Left lung (tissue), 10 donors: ENCODE data around the gene CHMP3. TPM values are rescaled to one million over a fixed set of nuclear protein-coding genes. Genes with fewer than 3 reads are reported as not detected.

ENCODE experiments used
- ATAC-seq: fragments of 200-7000 bp; cut with Tn5 transposase; one replicate; pipeline ENCODE4 v1.9.1; 2020; ENCODE audit warnings: moderate library complexity
- DNase-seq, 4 donors: peaks; one replicate each; pipeline ENCODE4 v3.0.0-alpha.2; 2013 to 2020
- H3K27ac ChIP-seq, 2 donors: fragments of 200-600 bp; sonication (generic) in 1 of 2; one replicate each; pipeline versions ENCODE4 v1.5.0 to v1.8.0; 2020 to 2021
- H3K27me3 ChIP-seq, 2 donors: fragments of 200-600 bp; sonication (generic) in 1 of 2; one replicate each; pipeline versions ENCODE4 v1.5.0 to v1.8.0; 2020 to 2021
- H3K36me3 ChIP-seq, 2 donors: fragments of 200-600 bp; sonication (generic) in 1 of 2; one replicate each; pipeline versions ENCODE4 v1.5.0 to v1.8.0; 2020 to 2021
- H3K4me1 ChIP-seq, 2 donors: fragments of 200-600 bp; one replicate each; pipeline ENCODE4 v1.8.0; 2021
- H3K4me3 ChIP-seq, 2 donors: fragments of 200-600 bp; sonication (generic) in 1 of 2; one replicate each; pipeline versions ENCODE4 v1.5.0 to v1.8.0; 2020 to 2021; ENCODE audit warnings: mild to moderate bottlenecking in 1 of 2
- H3K9me3 ChIP-seq, 2 donors: fragments of 200-600 bp; sonication (generic) in 1 of 2; one replicate each; pipeline versions ENCODE4 v1.5.0 to v1.8.0; 2020 to 2021
- intact Hi-C, 2 donors: fragments of 100-400 bp; cut with DNase I; formaldehyde crosslinking; loops; one replicate each; pipeline versions ENCODE4 v1.11.2 to v1.14.2; 2022
- polyA plus RNA-seq, 6 donors: library from polyadenylated mRNA; unstranded; fragments of 120-200 nt; gene quantifications; one replicate each; pipeline ENCODE4 v1.2.1, GENCODE V29; 2013; ENCODE audit not compliant: insufficient read length in 6 of 6
- total RNA-seq, 2 donors: library from RNA; stranded (reverse); fragmentation: NEBNext Ultra II Directional; extraction: Animal tissue kit (Norgen Biotek cat#: 25700); gene quantifications; one replicate each; pipeline ENCODE4 v1.2.1, GENCODE V29; 2021
- TF ChIP-seq, protein P1 (sequence below), 2 donors: fragments of 200-600 bp; sonication (generic) in 1 of 2; IDR thresholded peaks; one replicate each; pipeline versions ENCODE4 v1.5.0 to v1.8.0; 2021; ENCODE audit warnings: antibody characterized with exemption in 2 of 2
- donor health status: DM: no; HTN: yes; CAD: no.
- donor health status: DM: no; HTN: no; CAD: no.

Gene CHMP3
- total and polyA plus RNA-seq, 8 donors: 117 to 159 (median 147) TPM

DNA sequence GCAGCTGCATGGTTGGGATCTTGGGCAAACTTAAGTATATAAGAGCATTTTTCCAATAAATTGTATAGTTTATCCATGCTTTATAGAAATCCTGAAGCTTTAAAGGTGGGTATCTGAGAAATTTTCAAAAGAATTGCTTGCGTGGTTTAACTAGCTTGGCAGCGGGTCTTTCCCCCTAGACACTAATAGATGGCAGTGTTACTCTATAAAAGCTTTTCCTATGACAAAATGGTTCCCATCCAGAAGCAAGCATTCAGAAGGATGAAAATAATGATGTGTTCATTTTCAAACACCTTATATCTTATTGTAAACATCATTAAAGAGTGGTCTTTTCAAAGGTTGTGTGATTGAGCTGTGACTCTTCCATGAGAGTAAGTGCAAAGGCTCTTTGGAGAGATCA, 76.2 kb downstream of the CHMP3 start:
- H3K36me3 ChIP-seq: peaks cover 11 to 100% of the 10 kb centered on the region in 2 donors
- ATAC-seq: no peak
- TF ChIP-seq, protein P1, sequence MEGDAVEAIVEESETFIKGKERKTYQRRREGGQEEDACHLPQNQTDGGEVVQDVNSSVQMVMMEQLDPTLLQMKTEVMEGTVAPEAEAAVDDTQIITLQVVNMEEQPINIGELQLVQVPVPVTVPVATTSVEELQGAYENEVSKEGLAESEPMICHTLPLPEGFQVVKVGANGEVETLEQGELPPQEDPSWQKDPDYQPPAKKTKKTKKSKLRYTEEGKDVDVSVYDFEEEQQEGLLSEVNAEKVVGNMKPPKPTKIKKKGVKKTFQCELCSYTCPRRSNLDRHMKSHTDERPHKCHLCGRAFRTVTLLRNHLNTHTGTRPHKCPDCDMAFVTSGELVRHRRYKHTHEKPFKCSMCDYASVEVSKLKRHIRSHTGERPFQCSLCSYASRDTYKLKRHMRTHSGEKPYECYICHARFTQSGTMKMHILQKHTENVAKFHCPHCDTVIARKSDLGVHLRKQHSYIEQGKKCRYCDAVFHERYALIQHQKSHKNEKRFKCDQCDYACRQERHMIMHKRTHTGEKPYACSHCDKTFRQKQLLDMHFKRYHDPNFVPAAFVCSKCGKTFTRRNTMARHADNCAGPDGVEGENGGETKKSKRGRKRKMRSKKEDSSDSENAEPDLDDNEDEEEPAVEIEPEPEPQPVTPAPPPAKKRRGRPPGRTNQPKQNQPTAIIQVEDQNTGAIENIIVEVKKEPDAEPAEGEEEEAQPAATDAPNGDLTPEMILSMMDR (IDR thresholded peaks at IDR 0.05): no peak

DNA sequence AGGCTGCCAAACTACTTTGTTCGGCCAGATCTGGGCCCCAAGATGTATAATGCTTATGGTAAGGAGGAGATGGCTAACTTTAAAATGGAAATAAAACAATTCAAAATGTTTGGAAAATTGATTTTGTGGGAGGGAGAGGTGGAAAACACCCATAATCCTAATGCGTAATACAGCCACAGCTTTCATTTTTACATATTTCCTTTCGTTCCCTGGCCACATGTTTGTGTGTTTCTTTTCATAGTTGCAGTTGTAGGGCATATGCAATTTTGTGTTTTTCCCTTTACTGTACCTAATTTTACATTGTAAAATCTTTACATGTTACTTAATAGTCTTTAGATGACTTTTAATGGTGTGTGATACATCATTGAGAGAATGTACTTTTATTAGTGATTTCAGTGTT, 77.4 kb downstream of the CHMP3 start:
- Histone ChIP-seq H3K27me3 (no peaks in the 10 kb centered on the region), H3K9me3 (no peaks in the 10 kb centered on the region), H3K4me3 (no peak overlapping the region), H3K27ac (no peak overlapping the region), H3K36me3 (peaks cover 11 to 99% of the 10 kb centered on the region in 2 donors), H3K4me1 (peaks cover 0 to 3% of the 10 kb centered on the region in 2 donors)
- DNase-seq (no peak), ATAC-seq (no peak)
- intact Hi-C loops: no loop called here
- TF ChIP-seq, protein P1 (IDR thresholded peaks at IDR 0.05): no peak

More for the DNA sequence above, 76.2 kb downstream of the CHMP3 start:
- H3K27me3 ChIP-seq: no peaks in the 10 kb centered on the region
- H3K4me3 ChIP-seq: no peak overlapping the region
- no peaks in the 10 kb centered on the region for H3K9me3 ChIP-seq
- intact Hi-C loops: no loop called here
- H3K4me1 ChIP-seq: no peaks in the 10 kb centered on the region
- peak in 1 of 4 donors; percentile 14 for DNase-seq
- no peak overlapping the region for H3K27ac ChIP-seq

DNA sequence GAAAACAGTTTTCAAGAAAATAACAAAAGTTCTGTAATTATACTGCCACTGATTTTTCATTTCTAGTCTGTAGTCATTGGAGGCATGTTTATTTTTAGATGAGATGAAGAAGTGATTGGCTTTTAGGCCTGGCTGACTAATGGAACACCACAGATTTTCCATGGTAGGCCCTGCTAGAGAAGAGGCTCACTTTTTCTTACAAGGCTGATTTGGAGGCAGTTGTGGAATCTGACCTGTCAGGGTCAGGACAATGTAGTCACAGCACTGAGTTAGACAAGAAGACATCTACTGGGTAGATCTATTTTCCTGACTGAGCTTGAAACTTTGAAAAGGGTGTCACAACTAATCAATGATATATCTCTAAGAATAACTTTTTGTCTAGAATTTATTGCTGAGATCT, 78.1 kb downstream of the CHMP3 start:
- DNase-seq (no peak), ATAC-seq (no peak)
- peaks cover 7 to 8% of the 10 kb centered on the region in 2 donors for H3K4me1 ChIP-seq
- H3K4me3 ChIP-seq: no peak overlapping the region
- peaks cover 11 to 99% of the 10 kb centered on the region in 2 donors for H3K36me3 ChIP-seq
- intact Hi-C loops: no loop called here
- no peak overlapping the region for H3K27ac ChIP-seq
- no peaks in the 10 kb centered on the region for H3K9me3 ChIP-seq
- no peaks in the 10 kb centered on the region for H3K27me3 ChIP-seq
- TF ChIP-seq, protein P1 (IDR thresholded peaks at IDR 0.05): no peak

DNA sequence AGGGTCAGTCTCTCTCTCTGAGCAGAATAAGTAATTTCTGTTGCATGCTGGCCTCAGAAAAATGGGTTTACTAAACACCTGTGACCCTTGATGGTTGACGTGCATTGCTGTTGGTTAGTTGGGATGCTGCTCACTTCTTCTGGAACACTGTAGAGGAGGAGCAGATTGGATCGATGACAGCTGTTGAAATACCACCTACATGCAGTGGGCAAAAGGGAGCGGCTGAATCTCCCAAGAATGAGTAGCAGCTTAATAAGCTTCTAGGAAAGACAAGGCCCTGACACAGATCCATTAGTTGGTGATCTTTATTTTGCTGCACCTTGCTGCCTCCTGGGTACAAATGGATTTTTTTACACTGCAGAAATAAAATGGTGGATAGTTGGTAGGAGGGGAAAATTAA, 78.9 kb downstream of the CHMP3 start:
- Histone ChIP-seq H3K4me1 (peaks cover 8 to 14% of the 10 kb centered on the region in 2 donors), H3K36me3 (peaks cover 7 to 99% of the 10 kb centered on the region in 2 donors), H3K27me3 (no peaks in the 10 kb centered on the region), H3K4me3 (no peak overlapping the region), H3K9me3 (no peaks in the 10 kb centered on the region), H3K27ac (no peak overlapping the region)
- TF ChIP-seq, protein P1 (IDR thresholded peaks at IDR 0.05): no peak
- DNase-seq (no peak), ATAC-seq (no peak)
- intact Hi-C loops: no loop called here

DNA sequence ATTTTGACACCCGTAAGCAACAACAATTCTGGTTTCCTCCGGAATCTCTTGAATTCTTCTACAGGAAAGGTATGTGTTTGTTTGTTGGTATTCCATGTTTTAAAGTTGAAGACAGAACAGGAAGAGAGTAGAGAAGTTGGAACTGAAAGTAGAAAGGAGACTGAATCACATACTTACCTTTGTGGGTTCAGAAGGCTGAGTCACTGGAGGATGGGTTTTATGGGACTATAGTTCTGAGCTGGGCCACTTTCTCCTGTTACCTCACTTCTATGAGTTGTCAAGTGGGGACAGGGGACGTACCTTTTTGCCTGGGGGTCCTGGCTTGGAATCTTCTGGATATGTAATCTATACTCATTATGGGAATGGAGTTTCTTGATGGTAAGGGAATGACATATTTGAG, 81.2 kb downstream of the CHMP3 start:
- TF ChIP-seq, protein P1 (IDR thresholded peaks at IDR 0.05): no peak
- DNase-seq: no peak
- peaks cover 6 to 96% of the 10 kb centered on the region in 2 donors for H3K36me3 ChIP-seq
- H3K9me3 ChIP-seq: no peaks in the 10 kb centered on the region
- ATAC-seq: no peak
- H3K27me3 ChIP-seq: no peaks in the 10 kb centered on the region
- H3K4me3 ChIP-seq: no peak overlapping the region
- peak overlapping the region; percentile 7 to 29 for H3K27ac ChIP-seq
- intact Hi-C loops: no loop called here
- H3K4me1 ChIP-seq: peaks cover 8 to 14% of the 10 kb centered on the region in 2 donors
